ENCODE results near the gene HSP90B1.
A peak's percentile ranks its signal among the peaks of the same experiment; 100 is the strongest.

HSP90B1 gene

DNA sequence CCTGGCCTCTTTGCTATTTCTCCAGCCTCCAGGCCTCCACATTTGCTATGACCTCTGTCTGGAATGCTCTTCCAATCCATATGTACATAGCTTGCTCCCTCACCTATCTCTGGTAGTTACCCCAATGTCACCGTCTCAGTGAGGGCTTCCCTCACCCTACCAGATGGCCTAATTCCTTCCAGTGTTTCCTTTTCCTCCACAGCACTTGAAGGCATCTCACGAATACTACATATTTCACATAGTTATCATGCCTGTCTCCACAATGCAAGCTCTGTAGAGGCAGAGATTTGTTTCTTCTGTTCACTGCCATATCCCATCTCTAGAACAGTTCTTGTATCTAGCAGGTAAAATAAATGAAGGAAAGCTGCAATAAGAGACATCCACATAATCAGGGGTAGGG lies 21.3 kb upstream of the HSP90B1 start:
- no peak overlapping the region for H3K4me3 ChIP-seq (ENCODE audit: low read depth, low read length)
- in situ Hi-C loops (cut with HindIII; ENCODE audit: low sequenced_read_pairs) = no loop called here
- DNase-seq (ENCODE audit: low read depth, low spot score) = no peak
- no peak for TF ChIP-seq CTCF (IDR thresholded peaks at IDR 0.05; ENCODE audit: low read depth, low read length)

- in situ Hi-C loops (cut with HindIII; ENCODE audit: low sequenced_read_pairs) = no loop called here
- no peak overlapping the region for H3K4me3 ChIP-seq (ENCODE audit: low read depth, low read length)
- TF ChIP-seq CTCF (IDR thresholded peaks at IDR 0.05; ENCODE audit: low read depth, low read length) = no peak
- peak; percentile 49 for DNase-seq (ENCODE audit: low read depth, low spot score)
Measured at GRCh38 chr12:103909811-103910210, 20.4 kb upstream of the HSP90B1 start.

DNA sequence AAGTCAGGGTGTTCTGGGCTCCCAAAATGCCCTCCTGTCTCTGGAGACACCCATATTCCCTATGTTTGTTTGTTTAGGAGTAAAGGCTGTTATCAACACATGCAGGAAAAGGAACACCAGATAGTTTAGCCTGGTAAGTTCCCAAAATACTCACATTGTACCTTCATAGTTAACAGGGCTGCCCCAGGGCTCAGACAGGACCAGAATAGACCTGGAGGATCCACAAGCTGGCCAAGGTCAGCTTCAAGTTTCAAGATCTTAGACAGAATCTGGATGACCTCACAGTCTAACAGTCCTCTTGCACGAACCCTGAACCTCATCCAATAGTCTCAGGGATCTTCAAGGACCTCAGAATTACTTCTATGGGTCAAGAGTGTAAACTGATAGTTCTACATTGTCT lies 18.1 kb upstream of the HSP90B1 start:
- no peak overlapping the region for H3K4me3 ChIP-seq (ENCODE audit: low read depth, low read length)
- DNase-seq (ENCODE audit: low read depth, low spot score) = no peak
- no peak for TF ChIP-seq CTCF (IDR thresholded peaks at IDR 0.05; ENCODE audit: low read depth, low read length)
- in situ Hi-C loops (cut with HindIII; ENCODE audit: low sequenced_read_pairs) = no loop called here

DNA sequence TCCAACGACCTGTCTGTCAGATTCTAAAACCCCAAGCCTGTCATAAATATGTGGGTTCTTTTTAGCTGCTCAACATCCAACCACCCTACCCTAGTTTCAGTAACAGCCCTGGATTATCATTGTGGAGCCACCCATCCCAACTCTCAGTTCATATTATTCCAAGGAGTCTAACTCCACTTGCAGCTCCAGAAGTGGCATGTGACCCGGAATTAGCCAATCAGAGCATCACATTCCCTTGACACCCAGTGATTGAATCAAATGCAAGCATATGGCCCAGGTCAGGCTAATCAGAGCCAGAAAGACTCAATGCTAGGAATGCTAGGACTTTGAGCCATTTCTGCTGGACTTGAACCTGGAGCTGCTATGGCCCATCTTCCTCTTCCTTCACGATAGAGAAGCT lies 17.1 kb upstream of the HSP90B1 start:
- no peak overlapping the region for H3K4me3 ChIP-seq (ENCODE audit: low read depth, low read length)
- TF ChIP-seq CTCF (IDR thresholded peaks at IDR 0.05; ENCODE audit: low read depth, low read length) = no peak
- DNase-seq (ENCODE audit: low read depth, low spot score) = no peak
- in situ Hi-C loops (cut with HindIII; ENCODE audit: low sequenced_read_pairs) = no loop called here

- no peak overlapping the region for H3K4me3 ChIP-seq (ENCODE audit: low read depth, low read length)
- peak; percentile 39 for DNase-seq (ENCODE audit: low read depth, low spot score)
- TF ChIP-seq CTCF (IDR thresholded peaks at IDR 0.05; ENCODE audit: low read depth, low read length) = no peak
- in situ Hi-C loops (cut with HindIII; ENCODE audit: low sequenced_read_pairs) = no loop called here
Measured at GRCh38 chr12:103915306-103915705, 14.9 kb upstream of the HSP90B1 start.

DNA sequence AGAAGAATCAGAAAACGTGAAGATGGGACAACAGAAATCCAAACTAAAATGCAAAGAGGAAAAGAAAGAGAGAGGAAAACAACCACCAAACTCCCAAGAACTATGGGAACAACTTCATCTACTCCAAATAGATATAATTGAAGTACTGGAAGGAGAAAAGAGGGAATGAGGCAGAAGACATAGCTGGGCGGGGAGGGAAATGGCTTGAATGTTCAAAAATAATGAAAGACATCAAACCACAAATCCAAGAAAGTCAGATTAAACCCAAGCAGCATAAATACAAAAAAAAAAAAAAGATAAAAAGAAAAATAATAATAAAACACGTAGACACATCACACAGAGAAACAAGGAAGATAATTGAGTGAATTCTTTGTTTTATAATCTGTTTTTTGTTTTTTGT lies 12.3 kb upstream of the HSP90B1 start:
- DNase-seq (ENCODE audit: low read depth, low spot score) = no peak
- in situ Hi-C loops (cut with HindIII; ENCODE audit: low sequenced_read_pairs) = no loop called here
- TF ChIP-seq CTCF (IDR thresholded peaks at IDR 0.05; ENCODE audit: low read depth, low read length) = no peak
- H3K4me3 ChIP-seq (ENCODE audit: low read depth, low read length) = no peak overlapping the region
